Measurements from ENCODE around the gene PIP4K2A.

PIP4K2A gene

GRCh38 chr10:22740180-22740579, 25.8 kb upstream of the PIP4K2A start:
- DNase-seq (ENCODE audit: low read depth) = no peak
- peaks cover 13% of the 10 kb centered on the region for H3K4me1 ChIP-seq (ENCODE audit: control insufficient read depth, insufficient read depth, low read length)
- no peaks in the 10 kb centered on the region for H3K36me3 ChIP-seq (ENCODE audit: control insufficient read depth, insufficient read depth, low read length, severe bottlenecking)
- H3K4me3 ChIP-seq (ENCODE audit: low read length) = no peak overlapping the region
- no peaks in the 10 kb centered on the region for H3K27me3 ChIP-seq (replicated peaks; ENCODE audit: control insufficient read depth, insufficient read depth, low read length)
- H3K9ac ChIP-seq (ENCODE audit: low read length) = no peak overlapping the region
- H3K9me3 ChIP-seq (ENCODE audit: control insufficient read depth, low read length) = peaks cover 4% of the 10 kb centered on the region

- Histone ChIP-seq H3K9me3 (ENCODE audit: control insufficient read depth, low read length) (peaks cover 4% of the 10 kb centered on the region), H3K4me1 (ENCODE audit: control insufficient read depth, insufficient read depth, low read length) (peaks cover 13% of the 10 kb centered on the region), H3K4me3 (ENCODE audit: low read length) (no peak overlapping the region), H3K9ac (ENCODE audit: low read length) (no peak overlapping the region), H3K36me3 (ENCODE audit: control insufficient read depth, insufficient read depth, low read length, severe bottlenecking) (no peaks in the 10 kb centered on the region), H3K27me3 (replicated peaks; ENCODE audit: control insufficient read depth, insufficient read depth, low read length) (no peaks in the 10 kb centered on the region)
- peak; percentile 11 for DNase-seq (ENCODE audit: low read depth)
Observed at GRCh38 chr10:22737587-22737986, 23.2 kb upstream of the PIP4K2A start.

DNA sequence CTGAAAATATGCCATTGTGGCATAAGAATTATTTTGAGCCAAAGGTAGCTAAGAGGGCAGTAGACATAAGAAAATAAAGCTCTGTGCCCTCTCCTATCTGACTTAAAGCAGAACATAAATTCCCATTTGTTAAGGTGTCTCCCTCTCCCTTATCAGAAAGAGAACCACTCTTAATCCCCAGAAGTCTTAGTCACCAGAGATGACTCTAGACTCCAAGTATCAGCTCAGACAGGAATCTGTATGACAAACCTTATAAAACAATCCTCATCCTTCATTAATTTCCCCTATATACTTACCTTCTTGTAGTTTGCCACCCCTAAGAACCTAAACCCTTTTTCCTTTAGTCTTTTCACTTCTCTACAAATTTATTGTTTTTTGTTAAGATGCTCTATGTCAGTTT, 21.8 kb upstream of the PIP4K2A start:
- Histone ChIP-seq H3K4me3 (ENCODE audit: low read length) (no peak overlapping the region), H3K9ac (ENCODE audit: low read length) (no peak overlapping the region), H3K27me3 (replicated peaks; ENCODE audit: control insufficient read depth, insufficient read depth, low read length) (no peaks in the 10 kb centered on the region), H3K9me3 (ENCODE audit: control insufficient read depth, low read length) (peaks cover 4% of the 10 kb centered on the region), H3K36me3 (ENCODE audit: control insufficient read depth, insufficient read depth, low read length, severe bottlenecking) (no peaks in the 10 kb centered on the region), H3K4me1 (ENCODE audit: control insufficient read depth, insufficient read depth, low read length) (peaks cover 13% of the 10 kb centered on the region)
- DNase-seq (ENCODE audit: low read depth) = no peak

DNA sequence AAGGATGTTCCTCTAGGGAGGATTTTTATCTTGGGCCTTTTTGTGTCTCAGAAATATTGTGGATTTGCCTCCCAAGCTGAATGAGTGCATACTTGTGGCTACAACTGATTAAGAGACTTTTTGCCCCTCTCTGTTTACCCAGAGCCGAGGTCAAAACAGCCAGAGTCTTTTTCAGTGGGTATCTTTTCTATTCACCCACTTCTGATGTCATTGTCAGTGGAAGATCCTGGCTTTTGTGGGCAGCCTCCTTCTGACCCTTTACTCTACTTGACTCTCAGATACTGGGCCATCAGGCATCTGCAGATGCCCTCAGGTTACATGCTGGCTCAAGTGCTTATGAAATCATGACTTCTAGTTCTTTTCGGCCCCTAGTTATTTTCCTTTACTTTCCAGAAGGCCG, 19.6 kb upstream of the PIP4K2A start:
- Histone ChIP-seq H3K27me3 (replicated peaks; ENCODE audit: control insufficient read depth, insufficient read depth, low read length) (no peaks in the 10 kb centered on the region), H3K4me3 (ENCODE audit: low read length) (no peak overlapping the region), H3K9me3 (ENCODE audit: control insufficient read depth, low read length) (no peaks in the 10 kb centered on the region), H3K4me1 (ENCODE audit: control insufficient read depth, insufficient read depth, low read length) (peaks cover 13% of the 10 kb centered on the region), H3K36me3 (ENCODE audit: control insufficient read depth, insufficient read depth, low read length, severe bottlenecking) (no peaks in the 10 kb centered on the region), H3K9ac (ENCODE audit: low read length) (no peak overlapping the region)
- DNase-seq (ENCODE audit: low read depth) = no peak

- Histone ChIP-seq H3K27me3 (replicated peaks; ENCODE audit: control insufficient read depth, insufficient read depth, low read length) (peaks cover 5% of the 10 kb centered on the region), H3K4me1 (ENCODE audit: control insufficient read depth, insufficient read depth, low read length) (no peaks in the 10 kb centered on the region), H3K36me3 (ENCODE audit: control insufficient read depth, insufficient read depth, low read length, severe bottlenecking) (no peaks in the 10 kb centered on the region), H3K9ac (ENCODE audit: low read length) (no peak overlapping the region), H3K4me3 (ENCODE audit: low read length) (no peak overlapping the region), H3K9me3 (ENCODE audit: control insufficient read depth, low read length) (no peaks in the 10 kb centered on the region)
- no peak for DNase-seq (ENCODE audit: low read depth)
Observed at GRCh38 chr10:22727663-22728062, 13.3 kb upstream of the PIP4K2A start.

DNA sequence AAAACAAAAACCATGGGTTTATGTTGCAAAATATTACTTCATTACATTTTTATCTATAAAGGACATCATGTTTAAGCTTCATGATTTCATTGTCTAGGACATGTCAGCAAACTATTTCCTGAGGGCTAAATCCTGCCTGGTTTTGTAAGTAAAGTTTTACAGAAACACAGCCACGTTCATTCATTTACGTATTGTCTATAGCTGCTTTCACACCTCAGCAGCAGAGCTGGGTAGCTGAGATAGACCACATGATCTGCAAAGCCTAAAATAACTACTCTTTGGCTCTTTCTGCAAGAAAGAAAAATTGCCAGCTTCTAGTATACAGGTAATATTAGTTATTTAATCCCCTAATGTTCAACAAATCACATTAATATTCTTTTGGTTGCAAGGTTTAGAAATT, 12.7 kb upstream of the PIP4K2A start:
- H3K9me3 ChIP-seq (ENCODE audit: control insufficient read depth, low read length) = no peaks in the 10 kb centered on the region
- DNase-seq (ENCODE audit: low read depth) = no peak
- H3K4me3 ChIP-seq (ENCODE audit: low read length) = no peak overlapping the region
- no peak overlapping the region for H3K9ac ChIP-seq (ENCODE audit: low read length)
- no peaks in the 10 kb centered on the region for H3K4me1 ChIP-seq (ENCODE audit: control insufficient read depth, insufficient read depth, low read length)
- H3K36me3 ChIP-seq (ENCODE audit: control insufficient read depth, insufficient read depth, low read length, severe bottlenecking) = no peaks in the 10 kb centered on the region
- H3K27me3 ChIP-seq (replicated peaks; ENCODE audit: control insufficient read depth, insufficient read depth, low read length) = peaks cover 5% of the 10 kb centered on the region

- Histone ChIP-seq H3K4me3 (ENCODE audit: low read length) (no peak overlapping the region), H3K4me1 (ENCODE audit: control insufficient read depth, insufficient read depth, low read length) (no peaks in the 10 kb centered on the region), H3K9ac (ENCODE audit: low read length) (no peak overlapping the region), H3K36me3 (ENCODE audit: control insufficient read depth, insufficient read depth, low read length, severe bottlenecking) (no peaks in the 10 kb centered on the region), H3K27me3 (replicated peaks; ENCODE audit: control insufficient read depth, insufficient read depth, low read length) (peaks cover 5% of the 10 kb centered on the region), H3K9me3 (ENCODE audit: control insufficient read depth, low read length) (no peaks in the 10 kb centered on the region)
- no peak for DNase-seq (ENCODE audit: low read depth)
Observed at GRCh38 chr10:22724773-22725172, 10.4 kb upstream of the PIP4K2A start.

- no peak for DNase-seq (ENCODE audit: low read depth)
- Histone ChIP-seq H3K4me3 (ENCODE audit: low read length) (no peak overlapping the region), H3K4me1 (ENCODE audit: control insufficient read depth, insufficient read depth, low read length) (no peaks in the 10 kb centered on the region), H3K36me3 (ENCODE audit: control insufficient read depth, insufficient read depth, low read length, severe bottlenecking) (no peaks in the 10 kb centered on the region), H3K9me3 (ENCODE audit: control insufficient read depth, low read length) (no peaks in the 10 kb centered on the region), H3K27me3 (replicated peaks; ENCODE audit: control insufficient read depth, insufficient read depth, low read length) (peaks cover 5% of the 10 kb centered on the region), H3K9ac (ENCODE audit: low read length) (no peak overlapping the region)
Observed at GRCh38 chr10:22723783-22724182, 9.4 kb upstream of the PIP4K2A start.

- DNase-seq (ENCODE audit: low read depth) = no peak
- Histone ChIP-seq H3K9ac (ENCODE audit: low read length) (no peak overlapping the region), H3K4me1 (ENCODE audit: control insufficient read depth, insufficient read depth, low read length) (peaks cover 2% of the 10 kb centered on the region), H3K27me3 (replicated peaks; ENCODE audit: control insufficient read depth, insufficient read depth, low read length) (peaks cover 5% of the 10 kb centered on the region), H3K4me3 (ENCODE audit: low read length) (no peak overlapping the region), H3K36me3 (ENCODE audit: control insufficient read depth, insufficient read depth, low read length, severe bottlenecking) (no peaks in the 10 kb centered on the region), H3K9me3 (ENCODE audit: control insufficient read depth, low read length) (no peaks in the 10 kb centered on the region)
Observed at GRCh38 chr10:22723343-22723779, 9.0 kb upstream of the PIP4K2A start.

DNA sequence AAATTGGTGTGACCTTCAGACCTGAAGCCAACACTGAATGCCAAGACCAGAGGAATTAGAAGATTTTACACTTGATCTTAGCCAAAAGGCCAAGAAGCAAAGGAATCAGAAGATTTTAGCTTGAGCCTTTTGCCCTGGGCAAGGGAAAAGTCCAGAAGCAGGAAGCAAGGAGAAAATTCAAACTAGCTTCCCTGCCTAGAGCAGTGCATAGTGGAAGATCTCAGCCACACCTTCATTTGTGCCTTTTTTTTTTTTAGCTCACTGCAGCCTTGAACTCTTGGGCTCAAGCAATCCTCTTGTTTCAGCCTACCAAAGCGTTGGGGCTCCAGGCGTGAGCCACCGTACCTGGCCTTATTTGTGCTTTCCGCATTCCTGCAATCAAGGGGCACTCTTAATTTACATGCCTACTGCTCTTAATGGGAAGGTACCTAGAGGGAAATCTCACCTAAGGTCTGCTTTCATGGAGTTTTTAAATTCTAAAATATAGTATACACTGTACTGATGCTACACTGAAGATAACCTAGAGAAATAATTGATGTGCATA, 8.3 kb upstream of the PIP4K2A start:
- Histone ChIP-seq H3K27me3 (replicated peaks; ENCODE audit: control insufficient read depth, insufficient read depth, low read length) (peaks cover 3% of the 10 kb centered on the region), H3K9me3 (ENCODE audit: control insufficient read depth, low read length) (no peaks in the 10 kb centered on the region)

GRCh38 chr10:22720667-22721066, 6.3 kb upstream of the PIP4K2A start:
- Histone ChIP-seq H3K9ac (ENCODE audit: low read length) (no peak overlapping the region), H3K9me3 (ENCODE audit: control insufficient read depth, low read length) (no peaks in the 10 kb centered on the region), H3K4me1 (ENCODE audit: control insufficient read depth, insufficient read depth, low read length) (peaks cover 4% of the 10 kb centered on the region)

More for the DNA sequence above, 8.3 kb upstream of the PIP4K2A start:
- no peaks in the 10 kb centered on the region for H3K36me3 ChIP-seq (ENCODE audit: control insufficient read depth, insufficient read depth, low read length, severe bottlenecking)
- DNase-seq (ENCODE audit: low read depth) = no peak
- H3K4me3 ChIP-seq (ENCODE audit: low read length) = no peak overlapping the region
- H3K4me1 ChIP-seq (ENCODE audit: control insufficient read depth, insufficient read depth, low read length) = peaks cover 4% of the 10 kb centered on the region
- no peak overlapping the region for H3K9ac ChIP-seq (ENCODE audit: low read length)

DNA sequence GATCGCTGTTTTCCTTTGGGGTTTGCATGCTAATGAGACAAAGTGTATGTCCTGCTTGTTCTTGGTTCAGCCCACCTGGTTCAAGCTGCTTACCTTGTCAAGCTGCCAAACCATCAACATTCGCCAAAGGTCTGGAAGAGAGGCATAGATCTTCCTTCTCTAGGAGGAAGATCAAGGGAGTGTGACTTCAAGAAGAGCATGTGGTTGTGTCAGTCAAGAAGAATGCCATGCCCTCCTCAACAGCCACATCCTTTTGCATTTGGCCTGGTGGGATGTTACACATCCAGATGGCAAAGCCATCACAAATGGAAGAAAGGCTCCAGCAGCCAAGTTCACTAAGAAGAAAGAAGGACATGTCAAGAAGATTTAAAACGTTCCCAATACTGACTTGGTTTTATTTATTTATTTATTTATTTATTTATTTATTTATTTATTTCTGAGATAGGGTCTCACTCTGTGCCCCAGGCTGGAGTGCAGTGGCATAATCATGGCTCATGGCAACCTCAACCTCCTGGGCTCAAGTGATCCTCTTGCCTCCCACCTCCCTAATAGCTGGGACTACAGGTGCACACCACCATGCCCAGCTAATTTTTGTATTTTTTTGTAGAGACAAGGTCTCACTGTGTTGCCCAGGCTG, 5.1 kb upstream of the PIP4K2A start:
- DNase-seq (ENCODE audit: low read depth) = no peak
- no peaks in the 10 kb centered on the region for H3K36me3 ChIP-seq (ENCODE audit: control insufficient read depth, insufficient read depth, low read length, severe bottlenecking)
- H3K9me3 ChIP-seq (ENCODE audit: control insufficient read depth, low read length) = no peaks in the 10 kb centered on the region
- H3K4me1 ChIP-seq (ENCODE audit: control insufficient read depth, insufficient read depth, low read length) = peaks cover 8% of the 10 kb centered on the region
- no peak overlapping the region for H3K9ac ChIP-seq (ENCODE audit: low read length)
- no peaks in the 10 kb centered on the region for H3K27me3 ChIP-seq (replicated peaks; ENCODE audit: control insufficient read depth, insufficient read depth, low read length)
- no peak overlapping the region for H3K4me3 ChIP-seq (ENCODE audit: low read length)

More at GRCh38 chr10:22720667-22721066, 6.3 kb upstream of the PIP4K2A start:
- DNase-seq (ENCODE audit: low read depth) = no peak
- H3K36me3 ChIP-seq (ENCODE audit: control insufficient read depth, insufficient read depth, low read length, severe bottlenecking) = no peaks in the 10 kb centered on the region
- no peak overlapping the region for H3K4me3 ChIP-seq (ENCODE audit: low read length)
- no peaks in the 10 kb centered on the region for H3K27me3 ChIP-seq (replicated peaks; ENCODE audit: control insufficient read depth, insufficient read depth, low read length)
